GM12878 (cell line): ENCODE data around the gene PCNX4. TPM values are rescaled to one million over a fixed set of nuclear protein-coding genes. Genes with fewer than 3 reads are reported as not detected.

Source experiments
- ATAC-seq: fragments of 200-7000 bp; cut with Tn5 transposase; 3 replicates; pipeline ENCODE4 v1.9.1; 2020; ENCODE audit warnings: mild to moderate bottlenecking, moderate library complexity
- BruUV-seq: library from RNA; stranded (reverse); fragments of 400-500 nt; replicated peaks from 2 replicates; lab custom pipeline; 2021; lab: Mats Ljungman, UMichigan
- CTCF ChIA-PET: fragments of 300-600 bp; sonication (Branson Sonifier 250); formaldehyde crosslinking; extraction: SDS; loops from one replicate; lab custom pipeline; 2021; ENCODE audit warnings: inconsistent platforms; lab: Yijun Ruan, JAX
- POLR2A ChIA-PET: fragments of 350-600 bp; formaldehyde crosslinking; extraction: SDS; loops from one replicate; lab custom pipeline; 2021; ENCODE audit warnings: inconsistent platforms; lab: Charles Lee
- RAD21 ChIA-PET: fragments of 300-600 bp; sonication (Branson Sonifier 250); formaldehyde crosslinking; loops from one replicate; lab custom pipeline; 2023; ENCODE audit warnings: antibody characterized with exemption; ENCODE audit not compliant: unreplicated experiment; lab: Charles Lee
- SMC1A ChIA-PET: fragments of 300-600 bp; sonication (Branson Sonifier 250); formaldehyde crosslinking; loops from one replicate; lab custom pipeline; 2023; ENCODE audit not compliant: unreplicated experiment, uncharacterized antibody; lab: Charles Lee
- DNase-seq: peaks from one replicate; pipeline ENCODE4 v3.0.0-alpha.2; 2011; ENCODE audit warnings: low read depth, low spot score
- FAIRE-seq: peaks from 3 replicates; lab custom pipeline; 2011; peaks lifted over from hg19 to GRCh38; lab: Jason Lieb, UNC
- H2AFZ ChIP-seq: 2 replicates; pipeline ENCODE4 v1.6.0; 2011; ENCODE audit warnings: low read depth, low read length, control low read depth; ENCODE audit not compliant: control insufficient read depth
- H3K27ac ChIP-seq: 2 replicates; pipeline ENCODE4 v1.5.1; 2011; ENCODE audit warnings: control low read depth; ENCODE audit not compliant: control insufficient read depth, insufficient read depth
- H3K27me3 ChIP-seq, 2 experiments: replicated peaks in 1 of 2; 2 replicates each; pipeline versions ENCODE4 v1.6.0 to v1.6.1; 2011; ENCODE audit warnings: low read length in 1 of 2; ENCODE audit not compliant: control insufficient read depth in 2 of 2, insufficient read depth in 2 of 2
- H3K36me3 ChIP-seq, 2 experiments: 2 replicates each; pipeline ENCODE4 v1.5.1; 2011; ENCODE audit warnings: low read length in 1 of 2; ENCODE audit not compliant: control insufficient read depth in 2 of 2, insufficient read depth in 2 of 2
- H3K4me1 ChIP-seq: 2 replicates; pipeline ENCODE4 v1.6.1; 2011; ENCODE audit warnings: mild to moderate bottlenecking, low read length, moderate library complexity, mixed read lengths; ENCODE audit not compliant: control insufficient read depth, insufficient read depth
- H3K4me2 ChIP-seq: 2 replicates; pipeline ENCODE4 v1.6.0; 2011; ENCODE audit warnings: control low read depth; ENCODE audit not compliant: control insufficient read depth, insufficient read depth
- H3K4me3 ChIP-seq: fragments of 200-600 bp; sonication (generic); 2 replicates; pipeline ENCODE4 v1.5.1; 2016
- H3K79me2 ChIP-seq: 2 replicates; pipeline ENCODE4 v1.6.0; 2011; ENCODE audit warnings: low read length; ENCODE audit not compliant: control insufficient read depth, insufficient read depth
- H3K9ac ChIP-seq: 2 replicates; pipeline ENCODE4 v1.8.0; 2011; ENCODE audit warnings: low read length, control low read depth, mixed read lengths; ENCODE audit not compliant: control insufficient read depth, insufficient read depth
- H3K9me3 ChIP-seq: replicated peaks from 3 replicates; pipeline ENCODE4 v1.5.1; 2011; ENCODE audit warnings: mild to moderate bottlenecking, low read length; ENCODE audit not compliant: control insufficient read depth, insufficient read depth
- H4K20me1 ChIP-seq: 2 replicates; pipeline ENCODE4 v1.6.0; 2011; ENCODE audit not compliant: control insufficient read depth, insufficient read depth
- E2F8 ChIP-seq: fragments of 450-650 bp; IDR thresholded peaks from 2 replicates; pipeline ENCODE4 v1.6.1; 2018; ENCODE audit warnings: mild to moderate bottlenecking, low read depth, moderate library complexity; ENCODE audit not compliant: partially characterized antibody
- MTA2 ChIP-seq: fragments of 450-650 bp; IDR thresholded peaks from 2 replicates; pipeline ENCODE4 v1.6.1; 2016; ENCODE audit warnings: low read depth, mild to moderate bottlenecking, moderate library complexity
- NBN ChIP-seq: fragments of 450-650 bp; IDR thresholded peaks from 2 replicates; pipeline ENCODE4 v1.6.1; 2016
- NFYA ChIP-seq: IDR thresholded peaks from 2 replicates; pipeline ENCODE4 v1.6.1; 2011; ENCODE audit warnings: low read depth, mild to moderate bottlenecking, low read length, improper control_type of control experiment, borderline replicate concordance
- NR2C2 ChIP-seq: IDR thresholded peaks from 2 replicates; pipeline ENCODE4 v1.6.1; 2011; ENCODE audit warnings: borderline replicate concordance, low read depth; ENCODE audit not compliant: control insufficient read depth, insufficient read length
- PRDM15 ChIP-seq: fragments of 450-650 bp; formaldehyde crosslinking; IDR thresholded peaks from 2 replicates; pipeline ENCODE4 v1.4.0; 2020; ENCODE audit warnings: mild to moderate bottlenecking, moderate library complexity
- RELA ChIP-seq: fragments of 450-650 bp; IDR thresholded peaks from 2 replicates; pipeline ENCODE4 v1.8.0; 2014; ENCODE audit warnings: borderline replicate concordance; ENCODE audit not compliant: partially characterized antibody
- SIX5 ChIP-seq: IDR thresholded peaks from 2 replicates; pipeline ENCODE4 v1.6.1; 2011; ENCODE audit warnings: mild to moderate bottlenecking, low read depth, low read length, moderate library complexity; ENCODE audit not compliant: severe bottlenecking
- SREBF2 ChIP-seq: IDR thresholded peaks from 2 replicates; pipeline ENCODE4 v1.6.1; 2012; ENCODE audit warnings: mild to moderate bottlenecking, low read length
- TAF1 ChIP-seq: IDR thresholded peaks from 2 replicates; pipeline ENCODE4 v1.6.1; 2011; ENCODE audit warnings: mild to moderate bottlenecking, low read depth, low read length, borderline replicate concordance
- TCF12 ChIP-seq: IDR thresholded peaks from 2 replicates; pipeline ENCODE4 v1.6.1; 2011; ENCODE audit warnings: low read depth, mild to moderate bottlenecking, low read length
- ZNF384 ChIP-seq: IDR thresholded peaks from 2 replicates; pipeline ENCODE4 v1.6.1; 2012; ENCODE audit warnings: low read depth, mild to moderate bottlenecking, low read length, improper control_type of control experiment, borderline replicate concordance
- WGBS: methylation state at CpG from one replicate; pipeline ENCODE4 v1.1.6; 2016; ENCODE audit warnings: low lambda C conversion rate; ENCODE audit not compliant: insufficient replicate concordance, insufficient coverage; ENCODE audit errors: missing lambda C conversion rate; 5-methylcytosine and 5-hydroxymethylcytosine counted together
- in situ Hi-C: fragments of 300-500 bp; cut with MboI; formaldehyde crosslinking; loops from 9 replicates; pipeline ENCODE4 v1.14.3; 2018; ENCODE audit warnings: mixed read lengths
- intact Hi-C: fragments of 100-400 bp; cut with micrococcal nuclease; formaldehyde crosslinking; loops from one replicate; pipeline ENCODE4 v1.14.2; 2022; ENCODE audit not compliant: unreplicated experiment
- polyA plus RNA-seq, 11 experiments: library from polyadenylated mRNA; depleted of rRNA in 4 of 11; unstranded in 6 of 11; stranded (reverse) in 5 of 11; fragments of >200 nt; fragmentation: Nextera tagmentation in 4 of 11; fragmentation: Illumina TruSeq in 1 of 11; extraction: Ambion mirVana in 4 of 11; extraction: Trizol in 1 of 11; gene quantifications; 1 replicate in 1 of 11; 2 replicates in 10 of 11; pipeline versions ENCODE4 v1.2.1 to v1.2.3, GENCODE V29; 2011 to 2016; ENCODE audit warnings: inconsistent platforms in 2 of 11, missing spikeins in 2 of 11, low read depth in 1 of 11
- total RNA-seq, 4 experiments: library from RNA; depleted of rRNA in 3 of 4; stranded (reverse); fragments of >200 nt in 3 of 4; fragmentation: Illumina TruSeq in 1 of 4; extraction: Trizol in 1 of 4; gene quantifications; 2 replicates each; pipeline versions ENCODE4 v1.2.1 to v1.2.3, GENCODE V29; 2013 to 2021
- TF ChIP-seq, protein P1 (sequence below): IDR thresholded peaks from 2 replicates; pipeline ENCODE4 v1.6.1; 2012; ENCODE audit warnings: low read depth, low read length, improper control_type of control experiment

PCNX4 gene
- total and polyA plus RNA-seq, 10 of the 15 experiments (the other 5 are each of a cell fraction or from before 2014, with no cell fraction given), result 13.8 to 56.6 (median 39.4) TPM

DNA sequence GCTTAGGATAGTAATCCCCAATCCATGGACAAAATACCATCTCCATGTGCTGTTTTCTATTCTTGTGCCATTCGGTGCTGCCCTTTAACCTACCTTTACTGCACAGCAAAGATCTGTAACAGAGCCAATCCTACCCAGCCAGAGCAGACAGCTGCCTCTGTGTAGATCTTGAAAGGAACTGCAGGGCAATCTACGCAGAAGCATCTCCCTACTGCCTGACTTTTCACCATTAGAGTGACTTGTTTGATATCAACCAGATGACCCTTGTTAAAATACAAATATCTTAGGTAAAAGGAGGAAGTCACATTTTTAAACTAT, 123.4 kb downstream of the PCNX4 start:
- Histone ChIP-seq H3K27ac (0 out of 2 replicates have a peak overlapping the region, but pooled peaks have one; percentile 13), H4K20me1 (no peaks in the 10 kb centered on the region), H3K4me2 (peak overlapping the region; percentile 28), H3K9ac (no peak overlapping the region), H3K9me3 (no peaks in the 10 kb centered on the region), H3K79me2 (no peaks in the 10 kb centered on the region), H3K36me3 (no peaks in the 10 kb centered on the region), H3K4me1 (peaks cover 37% of the 10 kb centered on the region), H3K4me3 (no peak overlapping the region), H3K27me3 (no peaks in the 10 kb centered on the region), H2AFZ (no peak overlapping the region)
- 71% methylated on average over 2 of the region's 2 CpGs for WGBS
- FAIRE-seq (no peak), DNase-seq (no peak), ATAC-seq (no peak)
- ChIA-PET SMC1A (interaction anchor here (0.8 to 17.6 kb wide), 10 partner anchors 10 to 116 kb away, joined by 3 to 303 read pairs (median 9); partner anchors contain the start of gene PPM1A), RAD21 (interaction anchor here (1.0 to 15.8 kb wide), 8 partner anchors 10 to 139 kb away, joined by 3 to 446 read pairs (median 5); partner anchors contain the start of gene PPM1A), POLR2A (interaction anchor here (11.1 to 15.6 kb wide), 3 partner anchors 11 to 37 kb away, joined by 92 to 251 read pairs (median 241); partner anchors contain the start of gene PPM1A), CTCF (interaction anchor here (1.0 to 6.3 kb wide), 11 partner anchors 8 to 133 kb away, joined by 3 to 38 read pairs (median 8); partner anchors contain the start of gene PPM1A)
- no TSS peak for BruUV-seq
- in situ Hi-C loops (no loop called here), intact Hi-C loops (no loop called here)
- TF ChIP-seq TAF1 (no peak), NBN (no peak), MTA2 (no peak), E2F8 (no peak), NR2C2 (no peak), NFYA (no peak), ZNF384 (no peak), SIX5 (no peak), RELA (no peak), SREBF2 (no peak), PRDM15 (no peak), TCF12 (no peak)
- TF ChIP-seq, protein P1, sequence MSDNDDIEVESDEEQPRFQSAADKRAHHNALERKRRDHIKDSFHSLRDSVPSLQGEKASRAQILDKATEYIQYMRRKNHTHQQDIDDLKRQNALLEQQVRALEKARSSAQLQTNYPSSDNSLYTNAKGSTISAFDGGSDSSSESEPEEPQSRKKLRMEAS, result no peak
